HEK293 (cell line): Measurements from ENCODE around the gene ABTB2.

Source experiments
- CTCF ChIA-PET: fragments of 350-600 bp; formaldehyde crosslinking; extraction: SDS; loops from one replicate; lab custom pipeline; 2021; ENCODE audit warnings: antibody characterized with exemption; lab: Yijun Ruan, JAX
- POLR2A ChIA-PET: fragments of 300-600 bp; formaldehyde crosslinking; extraction: SDS; loops from one replicate; lab custom pipeline; 2020; ENCODE audit warnings: antibody characterized with exemption, inconsistent platforms; lab: Yijun Ruan, JAX
- H3K27ac ChIP-seq: fragments of 200-500 bp; sonication (Bioruptor generic); 2 replicates; pipeline ENCODE4 v1.5.1; 2014; ENCODE audit warnings: low read depth, low read length, control low read depth, inconsistent platforms; ENCODE audit errors: extremely low read depth
- H3K36me3 ChIP-seq, 2 experiments: fragments of 200-500 bp in 1 of 2; sonication (Bioruptor generic) in 1 of 2; 1 replicate in 1 of 2; 2 replicates in 1 of 2; pipeline ENCODE4 v1.5.1; 2014 to 2017; ENCODE audit warnings: inconsistent platforms in 2 of 2, low read length in 2 of 2; ENCODE audit not compliant: control insufficient read depth in 2 of 2, insufficient read depth in 1 of 2
- H3K4me1 ChIP-seq: fragments of 200-500 bp; sonication (Bioruptor generic); 2 replicates; pipeline ENCODE4 v1.5.1; 2014; ENCODE audit warnings: mild to moderate bottlenecking, low read length, inconsistent platforms; ENCODE audit not compliant: control insufficient read depth, insufficient read depth
- H3K4me3 ChIP-seq: 2 replicates; pipeline ENCODE4 v1.5.1; 2011; ENCODE audit warnings: low read depth, mild to moderate bottlenecking, control low read depth, low read length, moderate library complexity
- H3K9me3 ChIP-seq: fragments of 200-500 bp; sonication (Bioruptor generic); 2 replicates; pipeline ENCODE4 v1.5.1; 2014; ENCODE audit warnings: low read depth, low read length, inconsistent platforms; ENCODE audit not compliant: control insufficient read depth, insufficient read depth
- GLIS1 ChIP-seq: fragments of 450-650 bp; formaldehyde crosslinking; IDR thresholded peaks from 2 replicates; pipeline ENCODE4 v1.5.1; 2016; ENCODE audit warnings: missing biosample characterization, missing genetic modification characterization
- OSR2 ChIP-seq: fragments of 450-650 bp; formaldehyde crosslinking; IDR thresholded peaks from 2 replicates; pipeline ENCODE4 v1.5.1; 2016; ENCODE audit warnings: missing biosample characterization, missing genetic modification characterization
- SCRT2 ChIP-seq: fragments of 450-650 bp; formaldehyde crosslinking; IDR thresholded peaks from 2 replicates; pipeline ENCODE4 v1.5.1; 2016; ENCODE audit warnings: missing biosample characterization, missing genetic modification characterization
- WT1 ChIP-seq: fragments of 450-650 bp; formaldehyde crosslinking; IDR thresholded peaks from 2 replicates; pipeline ENCODE4 v1.5.1; 2016; ENCODE audit warnings: missing biosample characterization, missing genetic modification characterization
- ZBTB49 ChIP-seq: fragments of 450-650 bp; formaldehyde crosslinking; IDR thresholded peaks from 2 replicates; pipeline ENCODE4 v1.5.1; 2016; ENCODE audit warnings: missing biosample characterization, missing genetic modification characterization, low read depth
- ZIC2 ChIP-seq: fragments of 450-650 bp; formaldehyde crosslinking; IDR thresholded peaks from 2 replicates; pipeline ENCODE4 v1.5.1; 2016; ENCODE audit warnings: missing biosample characterization, missing genetic modification characterization
- ZNF2 ChIP-seq: fragments of 450-650 bp; formaldehyde crosslinking; IDR thresholded peaks from 2 replicates; pipeline ENCODE4 v1.5.1; 2016; ENCODE audit warnings: missing biosample characterization, missing genetic modification characterization
- ZNF248 ChIP-seq: fragments of 450-650 bp; formaldehyde crosslinking; IDR thresholded peaks from 2 replicates; pipeline ENCODE4 v1.5.1; 2017; ENCODE audit warnings: missing biosample characterization, missing genetic modification characterization
- ZNF280D ChIP-seq: fragments of 450-650 bp; formaldehyde crosslinking; IDR thresholded peaks from 2 replicates; pipeline ENCODE4 v1.5.1; 2016; ENCODE audit warnings: missing biosample characterization, missing genetic modification characterization
- ZNF311 ChIP-seq: fragments of 450-650 bp; formaldehyde crosslinking; IDR thresholded peaks from 2 replicates; pipeline ENCODE4 v1.5.1; 2017; ENCODE audit warnings: missing biosample characterization, missing genetic modification characterization, borderline replicate concordance
- ZNF530 ChIP-seq: fragments of 450-650 bp; formaldehyde crosslinking; IDR thresholded peaks from 2 replicates; pipeline ENCODE4 v1.5.1; 2016; ENCODE audit warnings: low read depth, missing biosample characterization, missing genetic modification characterization
- ZNF561 ChIP-seq: fragments of 450-650 bp; IDR thresholded peaks from 2 replicates; pipeline ENCODE4 v1.5.1; 2018; ENCODE audit warnings: missing biosample characterization, missing genetic modification characterization, borderline replicate concordance
- ZNF624 ChIP-seq: fragments of 450-650 bp; formaldehyde crosslinking; IDR thresholded peaks from 2 replicates; pipeline ENCODE4 v1.5.1; 2017; ENCODE audit warnings: missing biosample characterization, missing genetic modification characterization
- ZNF654 ChIP-seq: fragments of 450-650 bp; formaldehyde crosslinking; IDR thresholded peaks from 2 replicates; pipeline ENCODE4 v1.5.1; 2016; ENCODE audit warnings: low read depth, missing biosample characterization, missing genetic modification characterization
- ZNF664 ChIP-seq: fragments of 450-650 bp; formaldehyde crosslinking; IDR thresholded peaks from 2 replicates; pipeline ENCODE4 v1.5.1; 2016; ENCODE audit warnings: missing biosample characterization, missing genetic modification characterization
- ZNF701 ChIP-seq: fragments of 450-650 bp; formaldehyde crosslinking; IDR thresholded peaks from 2 replicates; pipeline ENCODE4 v1.5.1; 2016; ENCODE audit warnings: missing biosample characterization, missing genetic modification characterization
- ZNF707 ChIP-seq: fragments of 450-650 bp; formaldehyde crosslinking; IDR thresholded peaks from 2 replicates; pipeline ENCODE4 v1.5.1; 2016; ENCODE audit warnings: missing biosample characterization, missing genetic modification characterization
- ZNF747 ChIP-seq: fragments of 450-650 bp; formaldehyde crosslinking; IDR thresholded peaks from 2 replicates; pipeline ENCODE4 v1.5.1; 2016; ENCODE audit warnings: missing biosample characterization, missing genetic modification characterization
- ZNF791 ChIP-seq: fragments of 450-650 bp; formaldehyde crosslinking; IDR thresholded peaks from 2 replicates; pipeline ENCODE4 v1.5.1; 2016; ENCODE audit warnings: missing biosample characterization, missing genetic modification characterization

The ABTB2 gene

GRCh38 chr11:34341096-34341495, 16.7 kb downstream of the ABTB2 start:
- ChIA-PET CTCF (interaction anchor here (0.6 to 1.8 kb wide), 4 partner anchors 13 to 167 kb away, joined by 3 to 9 read pairs (median 3); no protein-coding TSS in a partner anchor), POLR2A (interaction anchor here (1.3 kb wide), 1 partner anchor 16 kb away, joined by 4 read pairs; the partner anchor contains the start of gene ABTB2)
- TF ChIP-seq ZNF707 (no peak), WT1 (tag by site-specific recombination) (no peak), ZNF747 (tag by site-specific recombination) (no peak), ZNF664 (no peak), SCRT2 (tag by site-specific recombination) (no peak), ZNF791 (no peak), ZNF654 (tag by site-specific recombination) (no peak), ZNF530 (tag by site-specific recombination) (no peak), ZNF248 (tag by site-specific recombination) (no peak), ZNF701 (tag by site-specific recombination) (no peak), ZNF561 (tag by site-specific recombination) (no peak), ZNF311 (tag by site-specific recombination) (no peak), ZBTB49 (tag by site-specific recombination) (no peak), ZNF280D (tag by site-specific recombination) (no peak)
- H3K4me3 ChIP-seq: no peak overlapping the region
- H3K4me1 ChIP-seq: peaks cover 13% of the 10 kb centered on the region
- H3K27ac ChIP-seq: no peak overlapping the region
- no peaks in the 10 kb centered on the region for H3K9me3 ChIP-seq
- no peaks in the 10 kb centered on the region for H3K36me3 ChIP-seq

- H3K4me1 ChIP-seq: peaks cover 12% of the 10 kb centered on the region
- H3K9me3 ChIP-seq: no peaks in the 10 kb centered on the region
- no peaks in the 10 kb centered on the region for H3K36me3 ChIP-seq
- H3K4me3 ChIP-seq: no peak overlapping the region
- ChIA-PET POLR2A (interaction anchor here (1.3 kb wide), 1 partner anchor 17 kb away, joined by 4 read pairs; the partner anchor contains the start of gene ABTB2), CTCF (interaction anchor here (0.7 to 0.9 kb wide), 2 partner anchors 14 to 63 kb away, joined by 3 read pairs; no protein-coding TSS in a partner anchor)
- TF ChIP-seq ZIC2 (tag by site-specific recombination): peak; percentile 86
- TF ChIP-seq ZNF2 (tag by site-specific recombination): no peak
- peak; percentile 78 for TF ChIP-seq OSR2 (tag by site-specific recombination)
- TF ChIP-seq ZNF624: no peak
- TF ChIP-seq GLIS1: peak; percentile 59
- no peak overlapping the region for H3K27ac ChIP-seq
Measured at GRCh38 chr11:34340653-34341052, 17.2 kb downstream of the ABTB2 start.
